ENCODE data around the gene IL1RAPL1.

DNA sequence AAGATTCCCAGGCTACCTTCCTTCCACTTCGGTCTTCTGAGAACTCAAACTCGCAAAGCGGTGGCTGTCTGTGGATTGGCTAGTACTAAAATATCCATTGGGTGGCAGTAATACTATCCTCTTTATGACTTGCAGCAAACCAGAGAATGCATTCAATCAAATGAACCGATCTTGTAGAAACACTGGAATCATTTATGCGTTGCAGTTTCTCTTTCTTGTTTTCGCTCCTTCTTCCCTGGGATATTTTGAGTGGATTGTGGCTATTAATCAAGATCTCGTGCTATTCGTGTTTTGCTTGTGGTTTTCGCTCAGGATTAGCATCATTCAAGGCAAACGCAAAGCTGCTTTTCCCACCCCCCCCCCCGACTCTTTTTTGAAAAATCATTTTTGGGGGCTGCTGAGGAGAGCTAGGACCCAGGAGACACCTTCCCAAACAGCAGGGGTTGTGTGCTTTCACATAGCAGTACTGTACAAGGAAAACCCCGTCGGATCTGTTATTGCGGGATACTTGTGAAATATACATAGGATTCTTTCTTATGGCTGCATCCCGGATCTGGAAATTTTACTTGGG, at the start of gene IL1RAPL1:
- TF ChIP-seq POLR2A (IDR thresholded peaks at IDR 0.05), result no peak
- TF ChIP-seq, protein P1, sequence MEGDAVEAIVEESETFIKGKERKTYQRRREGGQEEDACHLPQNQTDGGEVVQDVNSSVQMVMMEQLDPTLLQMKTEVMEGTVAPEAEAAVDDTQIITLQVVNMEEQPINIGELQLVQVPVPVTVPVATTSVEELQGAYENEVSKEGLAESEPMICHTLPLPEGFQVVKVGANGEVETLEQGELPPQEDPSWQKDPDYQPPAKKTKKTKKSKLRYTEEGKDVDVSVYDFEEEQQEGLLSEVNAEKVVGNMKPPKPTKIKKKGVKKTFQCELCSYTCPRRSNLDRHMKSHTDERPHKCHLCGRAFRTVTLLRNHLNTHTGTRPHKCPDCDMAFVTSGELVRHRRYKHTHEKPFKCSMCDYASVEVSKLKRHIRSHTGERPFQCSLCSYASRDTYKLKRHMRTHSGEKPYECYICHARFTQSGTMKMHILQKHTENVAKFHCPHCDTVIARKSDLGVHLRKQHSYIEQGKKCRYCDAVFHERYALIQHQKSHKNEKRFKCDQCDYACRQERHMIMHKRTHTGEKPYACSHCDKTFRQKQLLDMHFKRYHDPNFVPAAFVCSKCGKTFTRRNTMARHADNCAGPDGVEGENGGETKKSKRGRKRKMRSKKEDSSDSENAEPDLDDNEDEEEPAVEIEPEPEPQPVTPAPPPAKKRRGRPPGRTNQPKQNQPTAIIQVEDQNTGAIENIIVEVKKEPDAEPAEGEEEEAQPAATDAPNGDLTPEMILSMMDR (IDR thresholded peaks at IDR 0.05), result no peak
